ENCODE measurements around the gene DGKD.

Gene DGKD

GRCh38 chr2:233457356-233457755, 103.1 kb downstream of the DGKD start:
- no peak for DNase-seq (ENCODE audit: low read depth in 1 of 2, low spot score in 1 of 2)

GRCh38 chr2:233458031-233458610, 103.8 kb downstream of the DGKD start:
- DNase-seq (ENCODE audit: low read depth in 1 of 2, low spot score in 1 of 2) = no peak

DNA sequence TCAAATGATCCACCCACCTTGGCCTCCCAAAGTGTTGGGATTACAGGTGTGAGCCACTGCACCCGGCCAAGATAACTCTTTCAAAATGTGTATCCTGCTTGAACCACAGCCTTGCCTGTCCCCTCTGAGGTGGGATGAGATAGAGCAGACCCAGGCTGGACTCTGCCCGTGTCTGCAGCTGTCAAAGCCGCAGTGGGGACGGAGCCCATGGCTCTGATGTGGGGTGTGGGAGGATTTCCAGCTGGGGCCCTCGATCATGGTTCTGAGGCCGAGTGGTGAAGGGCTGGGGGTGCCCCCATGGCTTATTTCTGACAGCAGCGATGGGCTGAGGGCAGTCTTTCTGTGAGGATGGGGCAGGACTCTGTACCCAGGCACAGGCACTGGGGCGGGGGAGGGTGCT, 104.5 kb downstream of the DGKD start:
- DNase-seq (ENCODE audit: low read depth in 1 of 2, low spot score in 1 of 2) = no peak

DNA sequence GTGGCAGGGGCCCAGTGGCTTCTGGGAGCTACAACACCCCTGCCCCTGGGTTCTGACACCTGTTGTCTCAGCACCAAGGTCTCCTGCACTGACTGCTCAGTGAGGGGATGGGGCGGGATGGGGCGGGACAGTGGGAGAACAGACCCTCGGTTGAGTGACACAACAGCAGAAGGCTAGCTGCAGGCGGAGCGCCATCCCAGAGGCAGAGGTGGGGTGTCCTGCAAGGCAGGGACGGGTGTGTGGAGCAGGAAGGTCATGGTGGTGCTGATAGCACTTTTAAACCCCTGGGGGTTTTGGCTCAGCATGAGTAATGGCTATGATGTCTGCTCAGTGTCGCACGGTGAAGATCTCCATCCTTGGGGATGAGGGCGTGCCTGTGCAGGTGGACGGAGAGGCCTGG, 105.1 kb downstream of the DGKD start:
- no peak for DNase-seq (ENCODE audit: low read depth in 1 of 2, low spot score in 1 of 2)

DNA sequence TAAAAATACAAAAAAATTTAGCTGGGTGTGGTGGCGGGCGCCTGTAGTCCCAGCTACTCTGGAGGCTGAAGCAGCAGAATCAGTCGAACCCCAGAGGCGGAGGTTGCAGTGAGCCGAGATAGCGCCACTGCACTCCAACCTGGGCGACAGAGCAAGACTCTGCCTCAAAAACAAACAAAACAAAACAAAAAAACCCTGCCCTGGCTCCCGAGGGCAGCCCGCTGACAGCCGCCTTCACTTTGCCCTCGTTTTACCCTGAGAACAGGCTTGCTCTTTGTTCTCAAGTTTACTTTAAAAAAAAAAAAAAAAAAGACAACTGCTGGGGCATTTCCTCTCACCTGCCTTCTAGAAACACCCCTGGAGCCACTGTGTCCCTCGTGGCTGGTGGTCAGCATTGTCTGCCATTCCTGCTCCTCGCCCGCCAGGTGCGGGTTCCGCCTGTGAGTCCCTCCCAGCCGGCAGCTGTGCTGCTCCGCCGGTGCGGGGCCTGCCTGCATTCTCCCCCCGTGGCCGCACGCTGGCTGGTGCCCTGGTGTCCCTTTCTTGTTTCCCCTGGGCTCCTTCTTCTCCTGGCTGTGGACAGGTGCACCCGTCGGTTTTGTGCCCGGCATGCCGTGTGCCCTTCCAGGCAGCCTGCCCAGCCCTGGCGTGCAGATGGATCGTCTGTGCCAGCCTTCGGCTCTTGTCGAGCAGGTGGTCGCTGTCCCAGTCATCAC, 106.6 kb downstream of the DGKD start:
- no peak for DNase-seq (ENCODE audit: low read depth in 1 of 2, low spot score in 1 of 2)

- DNase-seq (ENCODE audit: low read depth in 1 of 2, low spot score in 1 of 2) = no peak
These were observed 107.2 kb downstream of the DGKD start for GRCh38 chr2:233461481-233461891.

GRCh38 chr2:233462202-233462785, 108.0 kb downstream of the DGKD start:
- no peak for DNase-seq (ENCODE audit: low read depth in 1 of 2, low spot score in 1 of 2)

DNA sequence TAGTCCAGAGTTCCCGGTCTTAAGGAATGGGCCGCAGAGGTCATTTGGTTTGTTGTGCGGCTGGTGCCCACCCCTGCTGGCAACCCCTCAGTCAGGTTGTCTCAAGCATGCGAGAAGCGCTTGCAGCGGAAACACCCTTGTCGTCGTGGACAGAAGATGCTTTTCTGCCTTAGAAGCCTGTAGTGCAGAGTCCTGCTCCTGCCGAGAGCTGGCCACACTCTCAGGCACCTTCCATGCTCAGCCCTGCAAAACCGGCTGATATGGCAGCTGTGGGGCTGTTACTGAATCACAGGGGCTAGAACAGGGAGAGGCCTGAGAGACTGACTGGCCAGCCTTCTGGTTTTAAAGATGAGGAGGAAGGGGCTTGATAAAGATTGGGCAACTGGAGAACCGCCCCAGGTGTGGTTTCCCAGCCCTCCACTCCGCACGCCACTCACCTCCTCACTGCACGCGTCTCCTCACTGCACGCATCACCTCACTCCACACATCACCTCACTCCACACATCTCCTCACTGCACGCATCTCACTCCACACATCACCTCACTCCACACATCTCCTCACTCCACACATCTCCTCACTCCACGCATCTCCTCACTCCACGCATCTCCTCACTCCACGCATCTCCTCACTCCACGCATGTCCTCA, 108.7 kb downstream of the DGKD start:
- DNase-seq (ENCODE audit: low read depth in 1 of 2, low spot score in 1 of 2) = no peak

GRCh38 chr2:233463586-233463985, 109.3 kb downstream of the DGKD start:
- no peak for DNase-seq (ENCODE audit: low read depth in 1 of 2, low spot score in 1 of 2)

- DNase-seq (ENCODE audit: low read depth in 1 of 2, low spot score in 1 of 2) = no peak
These were observed 109.8 kb downstream of the DGKD start for GRCh38 chr2:233464056-233464455.

DNA sequence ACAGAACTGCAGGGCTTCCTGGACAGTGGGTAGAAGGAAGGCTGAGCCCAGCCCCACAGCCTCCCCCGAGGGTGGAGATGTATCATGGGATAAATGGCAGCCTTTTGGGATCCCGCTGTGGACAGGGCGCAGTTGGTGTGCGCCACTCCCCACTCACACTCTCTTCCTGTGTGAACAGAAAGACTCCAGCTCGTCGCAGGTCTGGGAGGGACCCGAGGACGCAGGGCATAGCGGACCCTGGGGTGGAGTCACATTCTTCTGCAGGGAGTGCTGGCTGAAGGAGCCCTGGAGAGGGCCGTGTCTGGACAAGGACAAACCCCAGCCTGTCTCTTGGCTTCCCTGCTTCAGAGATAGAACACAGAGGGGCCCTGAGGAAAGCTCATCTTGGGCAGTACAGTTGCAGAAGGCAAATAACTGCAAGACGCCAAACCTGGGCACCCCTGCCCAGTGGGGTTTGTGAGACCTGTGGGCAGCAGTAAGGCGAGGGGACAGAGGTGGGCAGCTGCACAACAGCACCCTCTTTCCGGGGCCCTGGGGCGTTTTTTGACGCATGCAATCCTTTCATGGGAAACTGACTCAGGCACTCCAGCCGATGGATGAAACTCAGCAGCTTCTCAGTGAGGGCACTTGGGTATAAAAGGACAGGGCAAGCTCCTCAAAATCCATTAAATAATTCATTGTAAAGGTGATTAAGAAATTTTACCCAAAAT, 110.4 kb downstream of the DGKD start:
- DNase-seq (ENCODE audit: low read depth in 1 of 2, low spot score in 1 of 2) = no peak

DNA sequence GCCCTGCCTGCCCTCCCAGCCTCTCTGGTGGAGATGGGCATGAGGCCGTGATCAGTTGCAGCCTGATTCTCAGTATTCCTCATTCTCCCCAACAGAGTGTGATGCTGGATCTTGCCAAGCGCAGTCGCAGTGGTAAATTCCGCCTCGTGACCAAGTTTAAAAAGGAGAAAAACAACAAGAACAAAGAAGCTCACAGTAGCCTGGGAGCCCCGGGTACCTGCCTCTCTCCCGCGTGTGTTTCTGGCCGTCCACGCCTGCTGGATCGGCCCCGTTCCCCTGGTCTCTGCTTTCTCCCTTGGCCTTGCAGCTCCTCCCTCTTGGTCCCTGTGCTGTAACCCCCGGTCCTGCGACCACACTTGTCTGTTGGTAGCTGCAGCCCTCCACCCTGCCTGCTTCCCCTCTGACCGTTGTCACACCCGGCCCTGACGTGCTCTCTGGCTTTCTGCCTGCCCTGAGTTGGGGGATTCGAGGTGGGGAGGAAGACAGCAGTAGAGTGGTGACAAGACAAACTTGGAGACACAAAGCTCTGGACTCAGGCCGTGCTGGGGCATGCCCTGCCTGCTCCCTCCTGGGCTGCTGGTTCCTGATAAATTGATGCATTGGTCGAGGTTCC, 112.8 kb downstream of the DGKD start:
- no peak for DNase-seq (ENCODE audit: low read depth in 1 of 2, low spot score in 1 of 2)

DNA sequence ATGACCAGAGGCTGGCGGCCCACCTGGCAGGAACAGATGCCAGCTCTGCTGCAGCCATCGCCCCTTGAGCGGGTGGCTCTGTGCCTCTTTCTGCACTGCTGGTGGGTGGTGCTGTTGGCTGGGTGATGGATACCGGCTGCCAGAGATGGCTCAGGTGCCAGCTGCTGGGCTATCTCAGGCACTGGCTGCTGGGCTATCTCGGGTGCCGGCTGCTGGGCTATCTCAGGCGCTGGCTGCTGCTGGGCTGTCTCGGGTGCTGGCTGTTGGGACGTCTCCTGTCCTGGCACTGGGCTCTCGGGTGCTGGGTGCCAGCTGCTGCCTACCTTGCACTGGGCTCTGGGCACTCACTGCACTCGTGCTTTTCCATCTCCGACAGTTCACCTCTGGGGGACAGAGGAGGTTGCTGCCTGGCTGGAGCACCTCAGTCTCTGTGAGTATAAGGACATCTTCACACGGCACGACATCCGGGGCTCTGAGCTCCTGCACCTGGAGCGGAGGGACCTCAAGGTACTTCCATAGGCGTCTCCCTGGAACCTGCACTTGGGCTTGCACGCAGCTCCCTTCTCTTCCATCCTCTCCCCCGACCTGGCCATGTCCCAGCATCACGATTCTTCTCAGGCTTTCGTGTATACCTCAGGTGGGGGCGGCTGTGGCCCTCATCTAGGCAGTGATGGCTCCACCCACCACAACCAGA, 113.9 kb downstream of the DGKD start:
- DNase-seq (ENCODE audit: low read depth in 1 of 2, low spot score in 1 of 2) = no peak

GRCh38 chr2:233468741-233469110, 114.4 kb downstream of the DGKD start:
- DNase-seq (ENCODE audit: low read depth in 1 of 2, low spot score in 1 of 2) = no peak

DNA sequence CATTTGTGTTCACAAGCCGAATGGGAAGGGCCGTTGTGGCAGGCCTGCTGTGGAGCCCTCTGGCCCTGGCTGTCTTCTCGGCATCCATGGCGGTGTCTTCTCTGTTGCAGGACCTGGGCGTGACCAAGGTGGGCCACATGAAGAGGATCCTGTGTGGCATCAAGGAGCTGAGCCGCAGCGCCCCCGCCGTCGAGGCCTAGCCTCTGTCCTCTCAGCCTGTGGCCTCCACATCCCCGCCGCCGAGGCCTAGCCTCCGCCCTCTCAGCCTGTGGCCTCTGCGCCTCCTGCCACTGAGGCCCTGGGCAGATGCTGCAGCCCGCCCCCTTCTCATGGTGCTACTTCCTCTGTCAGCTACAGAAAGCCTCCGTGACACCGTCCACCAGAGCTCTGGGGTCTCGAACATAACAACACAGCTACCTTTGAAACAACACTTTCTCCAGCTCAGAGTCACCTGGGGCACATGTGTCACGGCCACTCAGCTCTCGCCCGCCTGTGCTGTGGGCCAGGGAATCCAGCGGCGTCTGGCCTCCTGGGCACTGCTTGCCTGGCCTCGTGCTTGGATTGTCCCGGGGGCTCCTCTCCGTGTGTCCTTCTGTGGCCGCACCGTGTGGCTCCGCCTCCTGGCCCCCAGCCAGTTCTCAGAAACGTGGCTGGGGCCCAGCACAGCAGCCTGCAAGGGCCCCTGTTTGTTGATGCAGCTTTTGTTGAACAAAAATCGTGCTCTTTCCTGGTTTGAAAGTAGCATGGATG, 115.1 kb downstream of the DGKD start:
- DNase-seq (ENCODE audit: low read depth in 1 of 2, low spot score in 1 of 2) = no peak

DNA sequence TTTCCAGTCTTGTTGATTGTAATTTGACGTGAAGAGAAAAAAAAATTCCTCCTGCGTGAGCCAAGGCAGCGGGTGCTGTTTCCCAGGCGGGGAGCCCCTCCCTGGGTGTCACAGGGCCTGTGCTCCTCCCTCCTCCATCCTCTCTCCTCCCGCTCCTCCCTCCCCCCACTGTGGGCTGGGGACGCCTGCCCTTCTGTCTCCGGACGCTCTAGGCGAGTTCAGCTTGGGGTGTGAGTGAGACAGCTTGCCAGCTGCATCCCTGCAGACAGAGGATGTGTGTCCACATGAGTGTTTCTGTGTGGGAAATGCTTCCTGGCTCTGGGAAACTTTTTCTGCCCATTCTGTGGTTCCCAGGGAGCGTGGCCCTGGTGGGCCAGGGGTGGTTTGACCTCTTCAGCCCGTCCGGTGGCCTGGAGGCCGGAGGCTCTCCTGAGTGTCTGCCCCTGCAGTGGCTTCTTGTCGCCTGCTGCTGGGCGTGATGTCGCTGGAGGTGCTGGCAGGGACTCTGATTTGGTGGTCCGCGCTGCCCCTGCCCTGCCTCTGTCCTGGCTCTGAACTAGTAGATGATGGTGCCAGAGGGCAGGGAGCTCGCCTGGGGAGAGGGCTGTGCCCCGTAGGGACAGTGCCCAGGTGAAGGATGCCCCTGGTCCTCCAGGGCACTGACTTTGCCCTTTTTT, 115.9 kb downstream of the DGKD start:
- DNase-seq (ENCODE audit: low read depth in 1 of 2, low spot score in 1 of 2) = no peak

- DNase-seq (ENCODE audit: low read depth in 1 of 2, low spot score in 1 of 2) = no peak
These were observed 116.5 kb downstream of the DGKD start for GRCh38 chr2:233470839-233471238.

DNA sequence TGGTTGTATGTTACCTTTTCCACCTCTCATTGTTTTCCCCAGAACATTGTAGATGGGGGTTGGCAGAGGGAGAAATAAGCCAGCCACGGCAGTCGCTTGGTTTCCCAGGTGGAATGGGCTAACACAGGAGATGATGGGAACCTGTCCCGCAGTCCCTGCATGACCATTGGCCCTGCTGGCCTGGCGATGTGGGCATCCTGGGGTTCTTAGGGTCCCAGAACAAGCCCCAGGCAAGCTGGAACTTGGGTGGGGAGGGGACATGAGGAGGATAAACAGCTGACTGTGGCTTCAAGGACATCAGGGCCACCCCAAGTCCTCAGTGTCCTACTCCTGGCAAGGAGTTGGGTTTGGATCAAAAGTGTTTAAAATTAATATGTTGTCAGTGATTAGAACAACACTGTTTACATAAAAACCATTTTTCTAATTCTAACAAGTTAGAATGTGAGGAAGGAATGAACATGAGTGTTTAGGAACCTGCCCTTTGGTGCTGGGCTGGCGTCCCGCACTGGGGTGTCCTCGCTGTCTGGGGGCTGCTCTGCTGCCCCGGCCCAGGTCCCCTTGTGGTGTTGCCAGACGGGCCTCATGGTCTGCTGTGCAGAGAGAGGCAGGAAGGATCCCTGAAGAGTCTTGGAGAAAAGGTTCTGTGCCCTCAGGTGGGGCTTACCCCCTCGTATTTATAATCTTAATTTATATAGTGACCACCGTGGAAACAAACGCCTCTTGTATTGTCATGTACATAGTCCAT, 117.2 kb downstream of the DGKD start:
- DNase-seq (ENCODE audit: low read depth in 1 of 2, low spot score in 1 of 2) = no peak

DNA sequence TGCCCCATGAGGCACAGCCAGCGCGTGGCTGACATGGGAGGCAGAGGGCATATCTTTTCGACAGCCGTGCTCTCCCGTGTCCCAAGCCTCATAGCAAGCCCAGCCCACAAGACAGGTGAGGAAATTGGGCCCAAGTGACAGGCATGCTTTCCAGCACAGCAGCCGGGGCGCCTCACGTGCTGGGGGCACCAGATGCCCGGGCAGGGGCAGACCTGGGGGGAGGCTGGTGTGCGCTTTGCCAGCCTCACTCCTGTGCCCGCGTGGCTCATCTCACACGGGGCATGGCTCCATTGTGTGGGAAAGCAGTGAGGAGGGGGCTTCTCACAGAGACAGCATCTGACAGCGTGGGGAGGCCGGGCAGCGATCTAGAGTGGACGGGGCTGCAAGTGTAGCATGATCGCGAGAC, 119.1 kb downstream of the DGKD start:
- DNase-seq (ENCODE audit: low read depth in 1 of 2, low spot score in 1 of 2) = no peak

Data from activated CD4-positive, alpha-beta T cell treated with anti-CD3 and anti-CD28 coated beads, Interleukin-2, amount 50 U/mL, for 24 hours (primary cell).